SK-N-SH (cell line): Measurements from ENCODE around the gene CHMP2B.
"Not testable (repeated sequence)": the region's sequence is repeated elsewhere in the genome, so short reads cannot be mapped to it uniquely, and the experiment has no call there.

Experiments used
- CHD2 ChIP-seq: fragments of 150-350 bp; IDR thresholded peaks from 2 replicates; pipeline ENCODE4 v1.6.1; 2018; ENCODE audit warnings: low read length; ENCODE audit not compliant: partially characterized antibody
- CTCF ChIP-seq: fragments of 200-600 bp; sonication (generic); IDR thresholded peaks from 2 replicates; pipeline ENCODE4 v1.6.1; 2017; ENCODE audit warnings: antibody characterized with exemption, mild to moderate bottlenecking, moderate library complexity
- FOXM1 ChIP-seq: IDR thresholded peaks from 2 replicates; pipeline ENCODE4 v1.4.0; 2012; ENCODE audit warnings: low read depth, mild to moderate bottlenecking
- MAX ChIP-seq: IDR thresholded peaks from 2 replicates; pipeline ENCODE4 v1.4.0; 2012; ENCODE audit warnings: low read depth
- NFIC ChIP-seq: IDR thresholded peaks from 2 replicates; pipeline ENCODE4 v1.4.0; 2012; ENCODE audit warnings: borderline replicate concordance
- NRF1 ChIP-seq: IDR thresholded peaks from 2 replicates; pipeline ENCODE4 v1.6.1; 2012; ENCODE audit warnings: low read depth, mild to moderate bottlenecking, low read length
- POLR2AphosphoS5 ChIP-seq: IDR thresholded peaks from 2 replicates; pipeline ENCODE4 v1.6.1; 2012; ENCODE audit warnings: low read depth, low read length
- RAD21 ChIP-seq: IDR thresholded peaks from 2 replicates; pipeline ENCODE4 v1.6.1; 2012; ENCODE audit warnings: mild to moderate bottlenecking, low read length
- REST ChIP-seq: IDR thresholded peaks from 2 replicates; pipeline ENCODE4 v1.6.1; 2012; ENCODE audit warnings: mild to moderate bottlenecking, low read depth, low read length, moderate library complexity
- RFX5 ChIP-seq: IDR thresholded peaks from 2 replicates; pipeline ENCODE4 v1.6.1; 2012; ENCODE audit warnings: mild to moderate bottlenecking, improper control_type of control experiment, low read length
- YY1 ChIP-seq: IDR thresholded peaks from 2 replicates; pipeline ENCODE4 v1.4.0; 2012; ENCODE audit warnings: low read depth, mild to moderate bottlenecking
- TF ChIP-seq, protein P1 (sequence below): IDR thresholded peaks from 2 replicates; pipeline ENCODE4 v1.4.0; 2012; ENCODE audit warnings: low read depth, borderline replicate concordance

GRCh38 chr3:87248231-87248630 lies 21.1 kb downstream of the CHMP2B start:
- TF ChIP-seq CTCF, REST, CHD2, YY1, POLR2AphosphoS5, NFIC, RFX5, MAX, FOXM1, NRF1, RAD21: not testable (repeated sequence)
- TF ChIP-seq, protein P1, sequence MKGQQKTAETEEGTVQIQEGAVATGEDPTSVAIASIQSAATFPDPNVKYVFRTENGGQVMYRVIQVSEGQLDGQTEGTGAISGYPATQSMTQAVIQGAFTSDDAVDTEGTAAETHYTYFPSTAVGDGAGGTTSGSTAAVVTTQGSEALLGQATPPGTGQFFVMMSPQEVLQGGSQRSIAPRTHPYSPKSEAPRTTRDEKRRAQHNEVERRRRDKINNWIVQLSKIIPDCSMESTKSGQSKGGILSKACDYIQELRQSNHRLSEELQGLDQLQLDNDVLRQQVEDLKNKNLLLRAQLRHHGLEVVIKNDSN = not testable (repeated sequence)
